HEK293 (cell line): ENCODE measurements around the gene TMEM203.
A peak's percentile ranks its signal among the peaks of the same experiment; 100 is the strongest.

ENCODE experiments used
- GLIS1 ChIP-seq: fragments of 450-650 bp; formaldehyde crosslinking; IDR thresholded peaks from 2 replicates; pipeline ENCODE4 v1.5.1; 2016; ENCODE audit warnings: missing biosample characterization, missing genetic modification characterization
- HOXA7 ChIP-seq: sonication (generic); formaldehyde crosslinking; IDR thresholded peaks from 2 replicates; pipeline ENCODE4 v1.8.1; 2022; ENCODE audit warnings: missing genetic modification reagents, borderline replicate concordance
- KLF10 ChIP-seq: fragments of 450-650 bp; IDR thresholded peaks from 2 replicates; pipeline ENCODE4 v1.5.1; 2018; ENCODE audit warnings: missing biosample characterization, mild to moderate bottlenecking, missing genetic modification characterization
- ZBTB20 ChIP-seq: fragments of 450-650 bp; formaldehyde crosslinking; IDR thresholded peaks from 2 replicates; pipeline ENCODE4 v1.5.1; 2016; ENCODE audit warnings: missing biosample characterization, missing genetic modification characterization
- ZFP69B ChIP-seq: fragments of 450-650 bp; formaldehyde crosslinking; IDR thresholded peaks from 2 replicates; pipeline ENCODE4 v1.5.1; 2016; ENCODE audit warnings: missing biosample characterization, missing genetic modification characterization
- ZNF10 ChIP-seq: fragments of 450-650 bp; formaldehyde crosslinking; IDR thresholded peaks from 2 replicates; pipeline ENCODE4 v1.5.1; 2017; ENCODE audit warnings: missing biosample characterization, missing genetic modification characterization
- ZNF155 ChIP-seq: fragments of 450-650 bp; formaldehyde crosslinking; IDR thresholded peaks from 2 replicates; pipeline ENCODE4 v1.5.1; 2016; ENCODE audit warnings: missing biosample characterization, missing genetic modification characterization
- ZNF174 ChIP-seq: fragments of 450-650 bp; formaldehyde crosslinking; IDR thresholded peaks from 2 replicates; pipeline ENCODE4 v1.5.0; 2017; ENCODE audit warnings: missing biosample characterization, mild to moderate bottlenecking, missing genetic modification characterization
- ZNF274 ChIP-seq, 2 experiments: fragments of 200-500 bp in 1 of 2; fragments of 450-650 bp in 1 of 2; sonication (Bioruptor generic) in 1 of 2; formaldehyde crosslinking in 1 of 2; IDR thresholded peaks; 2 replicates each; pipeline versions ENCODE4 v1.5.1 to v1.6.1; 2014 to 2016; ENCODE audit warnings: borderline replicate concordance in 1 of 2, inconsistent platforms in 1 of 2, low read length in 1 of 2, missing biosample characterization in 1 of 2, missing genetic modification characterization in 1 of 2
- ZNF311 ChIP-seq: fragments of 450-650 bp; formaldehyde crosslinking; IDR thresholded peaks from 2 replicates; pipeline ENCODE4 v1.5.1; 2017; ENCODE audit warnings: missing biosample characterization, missing genetic modification characterization, borderline replicate concordance
- ZNF366 ChIP-seq: fragments of 450-650 bp; formaldehyde crosslinking; conservative IDR thresholded peaks from 2 replicates; pipeline ENCODE4 v1.5.1; 2016; ENCODE audit warnings: missing biosample characterization, missing genetic modification characterization
- ZNF473 ChIP-seq: fragments of 450-650 bp; formaldehyde crosslinking; IDR thresholded peaks from 2 replicates; pipeline ENCODE4 v1.5.1; 2017; ENCODE audit warnings: missing biosample characterization, missing genetic modification characterization
- ZNF501 ChIP-seq: fragments of 450-650 bp; formaldehyde crosslinking; IDR thresholded peaks from 2 replicates; pipeline ENCODE4 v1.5.1; 2016; ENCODE audit warnings: missing biosample characterization, missing genetic modification characterization
- ZNF521 ChIP-seq: fragments of 450-650 bp; formaldehyde crosslinking; IDR thresholded peaks from 2 replicates; pipeline ENCODE4 v1.5.1; 2017; ENCODE audit warnings: missing biosample characterization, mild to moderate bottlenecking, missing genetic modification characterization
- ZNF544 ChIP-seq: fragments of 450-650 bp; formaldehyde crosslinking; IDR thresholded peaks from 2 replicates; pipeline ENCODE4 v1.5.0; 2017; ENCODE audit warnings: missing biosample characterization, missing genetic modification characterization
- ZNF548 ChIP-seq: fragments of 450-650 bp; formaldehyde crosslinking; IDR thresholded peaks from 2 replicates; pipeline ENCODE4 v1.5.1; 2016; ENCODE audit warnings: missing biosample characterization, missing genetic modification characterization
- ZNF560 ChIP-seq: fragments of 450-650 bp; formaldehyde crosslinking; IDR thresholded peaks from 2 replicates; pipeline ENCODE4 v1.5.1; 2017; ENCODE audit warnings: missing biosample characterization, missing genetic modification characterization, borderline replicate concordance
- ZNF561 ChIP-seq: fragments of 450-650 bp; IDR thresholded peaks from 2 replicates; pipeline ENCODE4 v1.5.1; 2018; ENCODE audit warnings: missing biosample characterization, missing genetic modification characterization, borderline replicate concordance
- ZNF585B ChIP-seq: fragments of 450-650 bp; formaldehyde crosslinking; IDR thresholded peaks from 2 replicates; pipeline ENCODE4 v1.5.1; 2016; ENCODE audit warnings: missing biosample characterization, missing genetic modification characterization
- ZNF658 ChIP-seq: fragments of 450-650 bp; formaldehyde crosslinking; IDR thresholded peaks from 2 replicates; pipeline ENCODE4; 2016; ENCODE audit warnings: missing biosample characterization, missing genetic modification characterization
- ZNF76 ChIP-seq: fragments of 450-650 bp; formaldehyde crosslinking; IDR thresholded peaks from 2 replicates; pipeline ENCODE4; 2016; ENCODE audit warnings: low read depth, missing biosample characterization, missing genetic modification characterization, borderline replicate concordance
- ZNF785 ChIP-seq: fragments of 450-650 bp; formaldehyde crosslinking; IDR thresholded peaks from 2 replicates; pipeline ENCODE4 v1.5.1; 2016; ENCODE audit warnings: missing biosample characterization, missing genetic modification characterization
- TF ChIP-seq, protein P1 (sequence below): fragments of 450-650 bp; formaldehyde crosslinking; IDR thresholded peaks from 2 replicates; pipeline ENCODE4 v1.5.1; 2016; ENCODE audit warnings: missing biosample characterization, missing genetic modification characterization
- TF ChIP-seq, protein P2 (sequence below): fragments of 450-650 bp; IDR thresholded peaks from 2 replicates; pipeline ENCODE4 v1.5.1; 2018; ENCODE audit warnings: missing biosample characterization, missing genetic modification characterization
- TF ChIP-seq, protein P3 (sequence below): fragments of 450-650 bp; formaldehyde crosslinking; IDR thresholded peaks from 2 replicates; pipeline ENCODE4 v1.5.1; 2017; ENCODE audit warnings: missing biosample characterization, missing genetic modification characterization
- TF ChIP-seq, protein P4 (sequence below): fragments of 450-650 bp; formaldehyde crosslinking; IDR thresholded peaks from 2 replicates; pipeline ENCODE4 v1.5.1; 2016; ENCODE audit warnings: missing biosample characterization, missing genetic modification characterization
- TF ChIP-seq, protein P5 (sequence below): fragments of 450-650 bp; formaldehyde crosslinking; IDR thresholded peaks from 2 replicates; pipeline ENCODE4 v1.5.0; 2017; ENCODE audit warnings: missing biosample characterization, missing genetic modification characterization, borderline replicate concordance
- TF ChIP-seq, protein P6 (sequence below): fragments of 450-650 bp; formaldehyde crosslinking; IDR thresholded peaks from 2 replicates; pipeline ENCODE4 v1.5.1; 2016; ENCODE audit warnings: missing biosample characterization, missing genetic modification characterization

TMEM203 gene

DNA sequence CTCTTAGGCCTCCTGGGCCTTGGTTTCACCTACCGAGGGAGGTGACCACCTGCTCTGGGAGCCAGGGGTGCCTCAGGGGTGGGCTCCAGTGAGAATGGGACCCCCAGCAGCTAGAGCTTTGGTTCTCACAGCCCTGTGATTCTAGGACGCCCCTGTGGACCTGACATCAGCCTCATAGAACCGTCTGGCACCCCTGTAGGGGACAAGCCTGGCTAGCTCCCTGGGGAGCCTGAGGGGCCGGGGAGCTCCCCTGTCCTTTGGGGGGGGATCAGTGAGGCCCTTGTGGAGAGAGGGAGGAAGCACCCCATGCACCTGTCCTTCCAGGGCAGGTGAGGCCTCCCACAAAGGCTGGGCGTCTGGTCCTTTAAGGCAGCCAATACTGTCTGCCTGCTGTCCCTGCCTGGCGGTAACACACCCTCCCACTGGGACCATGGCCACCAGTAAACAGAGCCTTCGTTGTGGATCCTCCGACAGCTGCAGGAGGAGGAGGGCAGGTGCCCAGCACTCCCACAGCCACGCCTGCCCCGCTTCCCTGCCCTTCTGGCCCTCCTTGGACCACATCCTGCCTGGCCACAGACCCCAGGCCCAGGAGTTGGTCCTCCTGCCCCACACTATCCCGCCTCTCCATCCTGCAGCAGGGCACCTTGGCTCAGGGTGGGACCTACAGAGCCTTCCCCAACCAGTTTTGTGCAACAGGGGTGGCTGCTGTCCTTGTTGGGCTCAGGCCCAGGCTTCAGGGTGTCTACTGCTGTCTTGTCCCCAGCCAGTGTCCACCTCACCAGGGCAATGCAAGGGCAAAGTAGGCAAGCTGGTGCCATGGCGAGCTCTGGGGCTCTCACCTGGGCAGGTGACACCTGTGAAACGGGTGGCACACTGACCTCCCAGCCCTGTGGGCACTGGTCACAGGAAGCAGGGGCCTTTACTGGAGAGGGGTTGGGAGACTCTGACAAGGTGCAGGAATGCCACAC lies 32.6 kb upstream of the TMEM203 start (continued):
- TF ChIP-seq, protein P1, sequence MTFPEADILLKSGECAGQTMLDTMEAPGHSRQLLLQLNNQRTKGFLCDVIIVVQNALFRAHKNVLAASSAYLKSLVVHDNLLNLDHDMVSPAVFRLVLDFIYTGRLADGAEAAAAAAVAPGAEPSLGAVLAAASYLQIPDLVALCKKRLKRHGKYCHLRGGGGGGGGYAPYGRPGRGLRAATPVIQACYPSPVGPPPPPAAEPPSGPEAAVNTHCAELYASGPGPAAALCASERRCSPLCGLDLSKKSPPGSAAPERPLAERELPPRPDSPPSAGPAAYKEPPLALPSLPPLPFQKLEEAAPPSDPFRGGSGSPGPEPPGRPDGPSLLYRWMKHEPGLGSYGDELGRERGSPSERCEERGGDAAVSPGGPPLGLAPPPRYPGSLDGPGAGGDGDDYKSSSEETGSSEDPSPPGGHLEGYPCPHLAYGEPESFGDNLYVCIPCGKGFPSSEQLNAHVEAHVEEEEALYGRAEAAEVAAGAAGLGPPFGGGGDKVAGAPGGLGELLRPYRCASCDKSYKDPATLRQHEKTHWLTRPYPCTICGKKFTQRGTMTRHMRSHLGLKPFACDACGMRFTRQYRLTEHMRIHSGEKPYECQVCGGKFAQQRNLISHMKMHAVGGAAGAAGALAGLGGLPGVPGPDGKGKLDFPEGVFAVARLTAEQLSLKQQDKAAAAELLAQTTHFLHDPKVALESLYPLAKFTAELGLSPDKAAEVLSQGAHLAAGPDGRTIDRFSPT (tag by site-specific recombination): 0 out of 2 replicates have a peak, but pooled peaks have one; percentile 41
- TF ChIP-seq ZNF560 (no peak), GLIS1 (peak; percentile 97), ZNF473 (tag by site-specific recombination) (no peak), HOXA7 (CRISPR knock-in tag) (no peak), ZNF548 (tag by site-specific recombination) (no peak), ZNF274 (IDR thresholded peaks at IDR 0.05; ENCODE audit: low read length) (no peak), ZNF274 (tag by site-specific recombination; IDR thresholded peaks at IDR 0.05; ENCODE audit: borderline replicate concordance) (no peak), ZNF501 (no peak), ZNF785 (tag by site-specific recombination) (no peak), ZNF366 (no peak), ZNF174 (no peak), ZNF585B (tag by site-specific recombination) (no peak), ZFP69B (tag by site-specific recombination) (no peak), ZNF76 (tag by site-specific recombination) (no peak), ZBTB20 (no peak), ZNF311 (tag by site-specific recombination) (no peak), ZNF544 (tag by site-specific recombination) (no peak), ZNF521 (tag by site-specific recombination) (no peak), ZNF10 (tag by site-specific recombination) (no peak), ZNF155 (tag by site-specific recombination) (no peak), KLF10 (tag by site-specific recombination) (no peak), ZNF658 (tag by site-specific recombination) (no peak), ZNF561 (tag by site-specific recombination) (no peak)
- TF ChIP-seq, protein P2, sequence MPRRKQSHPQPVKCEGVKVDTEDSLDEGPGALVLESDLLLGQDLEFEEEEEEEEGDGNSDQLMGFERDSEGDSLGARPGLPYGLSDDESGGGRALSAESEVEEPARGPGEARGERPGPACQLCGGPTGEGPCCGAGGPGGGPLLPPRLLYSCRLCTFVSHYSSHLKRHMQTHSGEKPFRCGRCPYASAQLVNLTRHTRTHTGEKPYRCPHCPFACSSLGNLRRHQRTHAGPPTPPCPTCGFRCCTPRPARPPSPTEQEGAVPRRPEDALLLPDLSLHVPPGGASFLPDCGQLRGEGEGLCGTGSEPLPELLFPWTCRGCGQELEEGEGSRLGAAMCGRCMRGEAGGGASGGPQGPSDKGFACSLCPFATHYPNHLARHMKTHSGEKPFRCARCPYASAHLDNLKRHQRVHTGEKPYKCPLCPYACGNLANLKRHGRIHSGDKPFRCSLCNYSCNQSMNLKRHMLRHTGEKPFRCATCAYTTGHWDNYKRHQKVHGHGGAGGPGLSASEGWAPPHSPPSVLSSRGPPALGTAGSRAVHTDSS: no peak
- TF ChIP-seq, protein P3, sequence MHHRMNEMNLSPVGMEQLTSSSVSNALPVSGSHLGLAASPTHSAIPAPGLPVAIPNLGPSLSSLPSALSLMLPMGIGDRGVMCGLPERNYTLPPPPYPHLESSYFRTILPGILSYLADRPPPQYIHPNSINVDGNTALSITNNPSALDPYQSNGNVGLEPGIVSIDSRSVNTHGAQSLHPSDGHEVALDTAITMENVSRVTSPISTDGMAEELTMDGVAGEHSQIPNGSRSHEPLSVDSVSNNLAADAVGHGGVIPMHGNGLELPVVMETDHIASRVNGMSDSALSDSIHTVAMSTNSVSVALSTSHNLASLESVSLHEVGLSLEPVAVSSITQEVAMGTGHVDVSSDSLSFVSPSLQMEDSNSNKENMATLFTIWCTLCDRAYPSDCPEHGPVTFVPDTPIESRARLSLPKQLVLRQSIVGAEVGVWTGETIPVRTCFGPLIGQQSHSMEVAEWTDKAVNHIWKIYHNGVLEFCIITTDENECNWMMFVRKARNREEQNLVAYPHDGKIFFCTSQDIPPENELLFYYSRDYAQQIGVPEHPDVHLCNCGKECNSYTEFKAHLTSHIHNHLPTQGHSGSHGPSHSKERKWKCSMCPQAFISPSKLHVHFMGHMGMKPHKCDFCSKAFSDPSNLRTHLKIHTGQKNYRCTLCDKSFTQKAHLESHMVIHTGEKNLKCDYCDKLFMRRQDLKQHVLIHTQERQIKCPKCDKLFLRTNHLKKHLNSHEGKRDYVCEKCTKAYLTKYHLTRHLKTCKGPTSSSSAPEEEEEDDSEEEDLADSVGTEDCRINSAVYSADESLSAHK (tag by site-specific recombination): no peak
- TF ChIP-seq, protein P4, sequence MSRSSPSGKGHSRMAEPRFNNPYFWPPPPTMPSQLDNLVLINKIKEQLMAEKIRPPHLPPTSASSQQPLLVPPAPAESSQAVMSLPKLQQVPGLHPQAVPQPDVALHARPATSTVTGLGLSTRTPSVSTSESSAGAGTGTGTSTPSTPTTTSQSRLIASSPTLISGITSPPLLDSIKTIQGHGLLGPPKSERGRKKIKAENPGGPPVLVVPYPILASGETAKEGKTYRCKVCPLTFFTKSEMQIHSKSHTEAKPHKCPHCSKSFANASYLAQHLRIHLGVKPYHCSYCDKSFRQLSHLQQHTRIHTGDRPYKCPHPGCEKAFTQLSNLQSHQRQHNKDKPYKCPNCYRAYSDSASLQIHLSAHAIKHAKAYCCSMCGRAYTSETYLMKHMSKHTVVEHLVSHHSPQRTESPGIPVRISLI (tag by site-specific recombination): no peak
- TF ChIP-seq, protein P5, sequence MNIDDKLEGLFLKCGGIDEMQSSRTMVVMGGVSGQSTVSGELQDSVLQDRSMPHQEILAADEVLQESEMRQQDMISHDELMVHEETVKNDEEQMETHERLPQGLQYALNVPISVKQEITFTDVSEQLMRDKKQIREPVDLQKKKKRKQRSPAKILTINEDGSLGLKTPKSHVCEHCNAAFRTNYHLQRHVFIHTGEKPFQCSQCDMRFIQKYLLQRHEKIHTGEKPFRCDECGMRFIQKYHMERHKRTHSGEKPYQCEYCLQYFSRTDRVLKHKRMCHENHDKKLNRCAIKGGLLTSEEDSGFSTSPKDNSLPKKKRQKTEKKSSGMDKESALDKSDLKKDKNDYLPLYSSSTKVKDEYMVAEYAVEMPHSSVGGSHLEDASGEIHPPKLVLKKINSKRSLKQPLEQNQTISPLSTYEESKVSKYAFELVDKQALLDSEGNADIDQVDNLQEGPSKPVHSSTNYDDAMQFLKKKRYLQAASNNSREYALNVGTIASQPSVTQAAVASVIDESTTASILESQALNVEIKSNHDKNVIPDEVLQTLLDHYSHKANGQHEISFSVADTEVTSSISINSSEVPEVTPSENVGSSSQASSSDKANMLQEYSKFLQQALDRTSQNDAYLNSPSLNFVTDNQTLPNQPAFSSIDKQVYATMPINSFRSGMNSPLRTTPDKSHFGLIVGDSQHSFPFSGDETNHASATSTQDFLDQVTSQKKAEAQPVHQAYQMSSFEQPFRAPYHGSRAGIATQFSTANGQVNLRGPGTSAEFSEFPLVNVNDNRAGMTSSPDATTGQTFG (tag by site-specific recombination): no peak
- TF ChIP-seq, protein P6, sequence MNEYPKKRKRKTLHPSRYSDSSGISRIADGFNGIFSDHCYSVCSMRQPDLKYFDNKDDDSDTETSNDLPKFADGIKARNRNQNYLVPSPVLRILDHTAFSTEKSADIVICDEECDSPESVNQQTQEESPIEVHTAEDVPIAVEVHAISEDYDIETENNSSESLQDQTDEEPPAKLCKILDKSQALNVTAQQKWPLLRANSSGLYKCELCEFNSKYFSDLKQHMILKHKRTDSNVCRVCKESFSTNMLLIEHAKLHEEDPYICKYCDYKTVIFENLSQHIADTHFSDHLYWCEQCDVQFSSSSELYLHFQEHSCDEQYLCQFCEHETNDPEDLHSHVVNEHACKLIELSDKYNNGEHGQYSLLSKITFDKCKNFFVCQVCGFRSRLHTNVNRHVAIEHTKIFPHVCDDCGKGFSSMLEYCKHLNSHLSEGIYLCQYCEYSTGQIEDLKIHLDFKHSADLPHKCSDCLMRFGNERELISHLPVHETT (tag by site-specific recombination): no peak
